GM15510 (cell line): ENCODE measurements around the gene TRIM8.

Experiments
- POLR2A ChIP-seq: IDR thresholded peaks from 3 replicates; pipeline ENCODE4 v1.6.1; 2011; ENCODE audit warnings: borderline replicate concordance; ENCODE audit not compliant: insufficient read length; ENCODE audit errors: extremely low read depth

The TRIM8 gene

DNA sequence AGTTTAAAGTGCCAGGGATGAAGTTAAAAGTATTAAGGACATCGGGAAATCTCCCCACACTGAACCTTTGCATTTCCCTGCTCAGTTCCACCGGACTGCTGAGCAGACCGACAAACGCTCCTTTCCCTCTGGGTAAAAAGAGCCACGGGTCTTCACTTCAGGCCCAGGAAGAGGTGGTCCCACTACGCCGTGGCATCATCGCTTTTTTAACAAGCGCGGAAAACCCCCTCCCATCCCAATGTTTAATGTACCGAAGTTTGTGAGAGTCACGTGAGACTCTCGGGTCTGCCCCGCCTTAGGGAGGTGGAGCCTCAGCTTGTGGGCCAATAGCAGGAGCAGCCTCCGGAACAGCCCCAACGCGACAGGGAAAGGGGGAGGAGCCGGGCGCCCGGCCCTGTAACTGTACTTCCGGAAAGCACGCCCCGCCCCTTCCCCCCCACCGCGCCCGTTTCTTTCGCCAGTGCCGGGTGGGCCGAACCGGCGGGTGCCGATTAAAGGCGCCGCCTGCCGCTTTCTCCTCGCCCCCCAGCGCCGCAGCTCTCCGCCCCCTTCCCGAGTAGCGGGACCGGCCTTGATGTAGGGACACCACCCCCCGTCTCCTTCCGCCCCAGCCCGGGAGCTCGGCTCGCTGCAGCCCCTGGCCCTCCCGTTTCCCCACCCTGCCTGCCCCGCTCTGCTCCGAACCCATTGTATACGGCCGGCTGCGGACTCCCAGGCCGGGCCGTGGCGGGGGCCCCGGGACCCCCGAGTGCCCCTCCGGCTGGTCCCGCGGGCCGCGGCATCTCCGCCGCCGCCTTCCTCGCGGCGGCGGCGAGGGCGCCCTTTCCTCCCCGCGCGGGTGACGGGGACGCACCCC lies 2.2 kb upstream of the TRIM8 start:
- peak; percentile 71 for TF ChIP-seq POLR2A

DNA sequence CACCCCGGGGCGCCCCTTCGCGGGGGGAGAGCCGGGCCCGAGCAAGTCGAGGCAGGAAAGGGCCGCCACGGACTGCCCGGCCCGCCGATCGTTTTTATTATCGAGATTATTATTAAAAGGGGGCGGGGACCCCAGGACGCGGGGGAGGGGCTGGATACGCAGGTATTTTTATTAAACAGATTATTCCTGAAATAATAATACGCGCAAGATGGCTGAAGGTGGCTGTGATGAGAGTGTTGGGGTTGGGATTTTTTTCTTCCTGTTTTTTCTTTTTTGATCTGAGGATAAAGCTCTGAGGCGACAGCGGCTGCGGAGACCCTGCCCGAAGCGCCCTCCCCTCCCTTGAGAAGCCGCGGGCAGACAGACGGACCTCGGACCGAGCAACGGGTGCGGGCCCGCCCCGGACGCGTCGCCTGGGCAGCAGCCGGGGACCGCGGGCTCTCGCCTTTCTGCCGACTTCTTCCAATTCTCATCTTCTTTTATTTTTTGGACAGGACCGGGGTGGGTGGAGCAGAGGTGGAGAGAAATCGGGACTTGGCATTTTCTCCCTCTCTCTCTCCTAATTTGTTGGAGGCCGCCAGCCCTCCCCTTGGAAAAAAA lies 1.4 kb upstream of the TRIM8 start:
- no peak for TF ChIP-seq POLR2A

DNA sequence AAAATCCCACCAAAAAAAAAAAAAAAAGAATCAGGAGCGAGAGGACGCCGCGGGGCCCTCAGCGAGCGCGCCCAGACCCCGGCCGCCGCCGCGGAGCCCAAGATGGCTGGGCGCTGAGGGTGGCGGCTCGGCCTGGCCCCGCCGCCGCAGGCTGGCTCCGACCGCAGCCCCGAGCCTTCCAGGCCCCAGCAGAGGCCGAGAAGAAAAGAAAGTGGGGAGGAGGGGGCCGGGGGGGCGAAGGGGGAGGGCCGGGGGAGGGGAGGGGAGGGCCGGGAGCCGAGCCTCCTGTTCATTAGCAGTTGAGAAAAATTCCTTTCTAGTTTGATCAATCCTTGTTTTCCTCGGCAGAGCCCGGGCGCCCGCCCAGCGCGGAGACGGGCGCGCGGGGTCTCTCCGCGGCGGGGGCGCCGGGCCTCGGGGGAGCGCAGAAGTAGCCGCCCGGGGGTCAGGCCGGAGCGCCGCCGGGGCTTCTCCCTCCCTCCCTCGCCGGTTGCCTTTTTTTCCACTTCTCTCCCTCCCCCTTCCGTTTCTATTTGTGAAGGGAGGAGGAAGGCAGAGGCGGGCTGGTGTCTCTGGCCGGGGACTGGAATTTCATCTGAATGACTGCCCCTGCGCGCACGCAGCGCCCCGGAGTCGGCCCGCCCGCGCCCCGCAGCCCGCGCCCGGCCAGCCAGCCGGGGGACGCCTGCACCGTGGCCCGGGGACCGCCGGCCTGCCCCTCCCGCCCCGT lies 778 bp upstream of the TRIM8 start:
- peak; percentile 49 for TF ChIP-seq POLR2A

DNA sequence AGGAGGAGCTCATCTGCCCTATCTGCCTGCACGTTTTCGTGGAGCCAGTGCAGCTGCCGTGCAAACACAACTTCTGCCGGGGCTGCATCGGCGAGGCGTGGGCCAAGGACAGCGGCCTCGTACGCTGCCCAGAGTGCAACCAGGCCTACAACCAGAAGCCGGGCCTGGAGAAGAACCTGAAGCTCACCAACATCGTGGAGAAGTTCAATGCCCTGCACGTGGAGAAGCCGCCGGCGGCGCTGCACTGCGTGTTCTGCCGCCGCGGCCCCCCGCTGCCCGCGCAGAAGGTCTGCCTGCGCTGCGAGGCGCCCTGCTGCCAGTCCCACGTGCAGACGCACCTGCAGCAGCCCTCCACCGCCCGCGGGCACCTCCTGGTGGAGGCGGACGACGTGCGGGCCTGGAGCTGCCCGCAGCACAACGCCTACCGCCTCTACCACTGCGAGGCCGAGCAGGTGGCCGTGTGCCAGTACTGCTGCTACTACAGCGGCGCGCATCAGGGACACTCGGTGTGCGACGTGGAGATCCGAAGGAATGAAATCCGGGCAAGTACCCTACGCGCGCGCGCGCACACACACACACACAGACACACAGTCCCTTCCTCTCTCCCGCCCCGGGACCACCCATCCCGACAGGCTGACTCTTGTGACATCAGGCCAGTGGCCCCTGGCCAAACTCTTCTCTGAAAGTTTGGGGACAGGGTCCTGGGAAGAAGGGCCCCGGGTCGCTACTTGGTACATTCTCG lies 538 bp downstream of the TRIM8 start:
- peak; percentile 43 for TF ChIP-seq POLR2A

DNA sequence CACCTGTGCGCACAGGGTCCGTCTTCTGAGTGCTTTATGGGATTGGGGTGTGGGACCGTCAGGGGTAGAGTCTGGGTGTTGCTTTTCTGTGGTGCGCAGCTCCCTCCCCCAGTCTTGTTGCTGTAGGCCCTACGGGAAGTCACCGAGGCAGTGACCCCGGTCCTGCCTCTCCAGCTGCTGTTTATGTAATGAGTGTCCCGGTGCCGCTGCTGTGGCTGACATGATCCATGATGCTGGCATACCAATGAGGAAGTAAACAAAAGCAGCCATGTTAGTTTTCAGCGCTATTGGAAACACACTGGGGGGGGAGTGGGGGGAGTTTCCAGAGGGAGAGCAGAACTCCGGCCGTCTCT lies 1.1 kb downstream of the TRIM8 start:
- TF ChIP-seq POLR2A: no peak

DNA sequence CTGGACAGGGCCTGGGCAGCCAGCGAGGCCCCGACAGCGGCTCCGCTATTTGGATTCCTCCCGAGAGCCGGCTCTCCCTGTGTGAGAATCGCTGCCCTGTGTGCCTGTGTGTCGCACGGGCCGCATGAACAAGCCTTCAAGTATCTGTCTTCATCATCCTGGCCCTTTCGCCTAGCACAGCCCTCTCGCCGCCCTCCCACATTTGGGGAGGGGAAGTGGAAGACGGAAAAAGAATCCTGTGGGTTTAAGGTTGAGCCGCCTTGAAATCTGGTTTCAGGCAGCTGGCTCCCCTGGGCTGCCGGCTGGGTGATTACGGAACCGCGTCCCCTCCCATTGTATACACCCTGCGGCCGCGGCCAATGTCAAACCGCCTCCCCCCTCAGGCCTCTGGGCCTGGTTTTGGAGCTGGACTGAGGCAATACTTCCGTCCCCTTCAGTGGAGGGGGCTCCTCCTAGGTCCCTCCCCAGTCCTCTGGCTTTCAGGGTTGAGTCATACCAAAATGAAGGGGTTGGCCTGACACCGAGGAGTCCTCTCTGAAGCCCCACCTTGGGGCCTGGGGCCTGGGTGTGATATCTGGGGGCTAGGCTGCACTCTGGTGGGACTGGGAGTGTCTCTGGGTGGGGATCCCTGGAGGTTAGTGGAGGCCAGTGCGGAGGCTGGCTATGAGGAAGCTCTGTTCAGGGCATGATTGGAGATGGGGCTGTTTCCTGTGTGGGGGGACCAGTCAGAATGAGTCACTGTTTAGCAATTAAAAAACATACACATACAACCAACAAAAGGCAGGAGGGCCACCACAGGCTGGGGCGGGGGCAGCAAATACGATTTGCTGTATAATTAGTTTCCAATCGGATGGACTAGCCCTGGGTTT lies 1.7 kb downstream of the TRIM8 start:
- TF ChIP-seq POLR2A: peak; percentile 56

DNA sequence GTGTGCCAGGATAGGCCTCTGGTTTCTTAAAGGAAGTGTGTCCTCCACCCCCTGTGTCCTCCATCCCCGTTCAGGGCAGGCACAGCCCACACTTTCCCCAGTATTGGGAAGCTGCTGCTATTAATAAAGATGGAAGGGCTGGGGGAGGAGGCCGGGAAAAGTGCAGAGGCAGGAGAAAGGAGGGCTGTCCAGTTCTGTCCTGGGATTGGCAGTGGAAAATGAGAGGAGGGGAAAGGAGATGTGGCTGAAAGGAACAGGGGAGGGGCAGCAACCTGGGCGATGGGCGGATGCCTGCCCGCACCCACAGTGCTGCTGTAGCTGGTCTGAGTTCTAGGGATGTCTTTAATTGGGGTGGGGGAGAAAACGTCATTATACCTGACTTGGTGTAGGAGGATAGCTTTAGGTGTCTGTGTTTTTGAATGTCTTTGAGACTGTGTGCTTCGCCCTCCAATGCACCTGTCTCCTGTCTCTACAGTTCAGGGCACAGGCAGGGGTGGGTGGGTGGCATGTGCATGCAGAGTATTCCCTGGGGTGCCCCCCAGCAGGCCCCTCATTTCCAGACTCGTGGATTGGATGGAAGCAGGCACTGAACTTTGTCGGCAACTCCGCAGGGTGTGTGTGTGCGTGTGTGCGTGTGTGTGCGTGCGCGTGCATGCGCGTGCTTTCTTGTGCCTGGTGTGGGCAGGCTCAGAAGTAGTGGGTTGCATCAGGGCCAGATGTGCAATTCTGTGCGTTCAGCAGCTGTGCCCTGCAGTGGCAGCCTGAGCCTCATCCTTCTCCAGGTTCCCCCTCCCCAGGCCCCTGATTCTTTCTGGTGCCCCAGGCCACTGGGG lies 2.5 kb downstream of the TRIM8 start:
- TF ChIP-seq POLR2A: no peak

DNA sequence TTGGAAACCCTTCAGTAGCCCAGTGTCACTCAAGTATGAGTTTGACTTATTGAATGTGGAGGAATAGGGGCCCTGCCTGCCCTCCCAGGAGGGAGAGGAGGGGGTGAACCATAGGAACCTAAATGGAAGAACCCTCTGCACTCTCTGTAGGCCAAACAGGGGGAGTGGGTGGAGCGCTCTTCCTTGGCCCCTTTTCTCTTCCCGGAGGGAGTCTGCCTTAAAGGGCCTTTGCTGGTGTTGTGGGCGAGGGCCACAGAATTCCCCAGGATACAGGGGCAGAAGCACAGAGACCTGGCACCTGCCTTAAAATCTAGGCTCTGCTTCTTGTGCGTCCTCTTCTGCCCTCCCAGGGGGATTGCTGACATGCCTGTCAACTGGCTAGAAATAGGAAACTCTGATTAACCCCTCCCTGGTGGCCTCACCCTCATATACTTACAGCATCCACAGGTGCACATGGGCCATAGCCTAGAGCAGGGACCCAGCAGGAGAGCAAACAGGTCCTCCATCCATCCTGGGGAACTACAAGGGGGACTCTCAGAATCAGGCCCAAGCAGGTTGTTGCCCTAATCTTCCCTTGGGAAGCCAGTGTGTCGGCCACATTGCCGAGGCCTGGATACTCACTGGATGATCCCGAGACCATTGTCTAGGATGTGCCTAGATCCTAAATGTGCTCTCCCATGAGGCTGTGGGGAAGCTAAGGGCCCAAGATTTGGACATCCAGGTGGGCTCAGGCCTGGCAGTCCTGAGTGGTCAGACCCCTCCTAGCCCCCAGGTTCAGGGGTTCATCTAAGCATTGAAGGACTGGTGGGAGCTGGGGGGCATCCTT lies 3.4 kb downstream of the TRIM8 start:
- TF ChIP-seq POLR2A: no peak

DNA sequence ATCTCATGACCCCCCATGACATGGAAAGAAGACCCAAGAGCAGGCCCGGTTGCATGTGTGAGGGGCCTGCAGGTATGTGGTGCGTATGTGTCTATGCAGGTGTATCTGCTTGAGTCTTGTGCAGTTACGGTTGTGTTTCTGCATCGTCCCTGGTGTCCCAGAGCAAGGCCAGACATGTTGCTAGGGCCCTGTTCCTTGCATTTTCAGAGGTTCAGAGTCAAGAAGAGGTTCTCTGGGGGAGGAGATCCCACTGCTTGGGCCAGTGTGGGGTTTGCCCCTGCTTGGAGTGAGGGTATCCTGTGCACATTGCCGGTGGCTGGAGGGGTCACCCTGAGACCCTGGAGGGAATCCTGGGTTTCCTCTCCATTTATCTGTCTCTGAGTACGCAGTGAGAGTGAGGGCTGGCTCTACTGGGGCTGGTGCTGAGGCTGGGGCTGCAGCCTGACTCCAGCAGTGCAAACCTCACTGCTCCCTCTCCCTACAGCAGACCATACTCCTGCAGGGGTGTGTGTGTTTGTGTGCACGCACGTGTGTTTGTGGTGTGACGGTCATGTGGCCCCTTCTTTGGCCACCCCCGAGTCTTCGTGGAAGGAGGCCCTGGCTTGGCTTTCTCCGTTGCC lies 4.1 kb downstream of the TRIM8 start:
- TF ChIP-seq POLR2A: no peak

DNA sequence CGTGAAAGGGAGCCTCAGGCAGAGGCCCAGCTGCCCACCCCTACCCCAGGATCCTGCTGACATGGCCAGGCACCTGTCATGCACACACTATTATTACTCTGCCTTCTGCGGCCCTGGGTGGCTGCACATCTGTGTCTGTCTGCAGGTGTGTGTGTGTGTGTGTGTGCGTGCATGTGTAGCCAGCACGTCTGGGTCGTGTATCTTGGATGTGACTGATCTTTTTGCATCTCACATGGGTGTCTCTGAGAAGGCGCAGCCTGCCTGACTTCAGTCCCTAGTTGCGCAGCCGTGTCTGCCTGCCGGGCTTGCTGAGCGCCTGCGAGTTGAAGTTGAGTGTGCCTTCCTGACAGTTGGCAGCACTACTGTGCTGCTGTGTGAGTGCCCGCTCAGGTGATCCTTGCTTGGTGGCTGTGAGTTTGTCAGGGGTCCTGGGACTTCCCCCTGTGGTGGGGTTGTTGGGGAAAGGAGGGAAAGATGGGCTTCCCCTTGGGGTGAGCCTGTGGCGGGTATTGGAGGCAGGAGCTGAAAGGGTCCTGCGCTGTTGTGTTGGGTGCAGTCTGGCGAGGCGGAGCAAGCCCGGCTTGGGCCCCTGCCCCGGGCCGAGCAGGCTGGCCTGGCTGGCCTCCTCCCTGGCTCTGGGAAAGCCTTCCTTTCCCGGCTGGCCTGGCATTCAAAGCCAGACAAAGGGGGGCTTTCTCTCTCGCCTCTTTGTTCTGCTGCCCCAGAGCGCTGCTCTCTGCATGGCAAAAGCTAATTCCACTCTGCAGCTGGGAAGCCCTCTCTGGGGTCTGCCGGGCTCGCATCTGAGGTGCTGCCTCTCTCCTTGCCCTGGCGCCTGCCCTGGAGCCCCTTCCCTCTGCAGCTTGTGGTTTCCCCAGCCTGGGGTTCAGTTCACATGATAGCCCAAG lies 4.9 kb downstream of the TRIM8 start:
- no peak for TF ChIP-seq POLR2A
